ENCODE measurements around the gene ABLIM3. TPM values are rescaled to one million over a fixed set of nuclear protein-coding genes. Genes with fewer than 3 reads are reported as not detected.

Gene ABLIM3
- total RNA-seq, 2 experiments from 2014 or later, result not detected

- CTCF ChIA-PET, result no interaction called here
- DNase-seq, result no peak
Observed at GRCh38 chr5:149162401-149163084, 21.2 kb downstream of the ABLIM3 start.

DNA sequence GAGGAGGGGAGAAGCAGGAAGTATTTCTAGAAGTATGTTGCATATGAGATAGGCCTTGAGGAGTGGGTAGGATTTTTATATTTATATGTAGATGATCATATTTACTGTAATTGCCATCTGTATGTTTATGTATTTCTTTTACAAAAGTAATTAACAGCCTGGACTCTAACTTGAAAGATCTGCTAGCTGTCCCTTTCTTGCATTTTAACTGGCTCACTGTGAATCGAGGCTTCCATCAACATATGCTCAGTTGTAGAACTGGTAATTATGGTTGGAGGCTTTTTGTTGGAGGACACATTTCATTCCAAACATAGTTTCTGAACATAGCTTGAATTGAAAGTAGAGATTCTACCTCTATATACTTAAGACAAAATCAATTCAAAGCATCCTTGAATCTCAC lies 23.4 kb downstream of the ABLIM3 start:
- intact Hi-C loops (cut with micrococcal nuclease), result no loop called here
- Mint-ChIP-seq H3K27ac (no peak overlapping the region), H3K9me3 (no peaks in the 10 kb centered on the region), H3K27me3 (ENCODE audit: low read depth) (no peaks in the 10 kb centered on the region), H3K36me3 (ENCODE audit: low read depth) (no peaks in the 10 kb centered on the region), H3K4me1 (ENCODE audit: low read depth) (no peaks in the 10 kb centered on the region), H3K4me3 (no peak overlapping the region)
- DNase-seq, result no peak
- CTCF ChIA-PET, result interaction anchor here (2.5 kb wide), 1 partner anchor 22 kb away, joined by 7 read pairs; no protein-coding TSS in a partner anchor

More at GRCh38 chr5:149162401-149163084, 21.2 kb downstream of the ABLIM3 start:
- no peak overlapping the region for H3K4me3 Mint-ChIP-seq
- H3K4me1 Mint-ChIP-seq (ENCODE audit: low read depth), result no peaks in the 10 kb centered on the region
- no peak overlapping the region for H3K27ac Mint-ChIP-seq
- intact Hi-C loops (cut with micrococcal nuclease), result no loop called here
- no peaks in the 10 kb centered on the region for H3K36me3 Mint-ChIP-seq (ENCODE audit: low read depth)
- no peaks in the 10 kb centered on the region for H3K9me3 Mint-ChIP-seq
- no peaks in the 10 kb centered on the region for H3K27me3 Mint-ChIP-seq (ENCODE audit: low read depth)

- intact Hi-C loops (cut with micrococcal nuclease), result no loop called here
- CTCF ChIA-PET, result interaction anchor here (1.3 to 2.5 kb wide), 2 partner anchors 23 to 25 kb away, joined by 3 to 7 read pairs; partner anchors contain the start of gene ABLIM3
- Mint-ChIP-seq H3K4me3 (no peak overlapping the region), H3K9me3 (no peaks in the 10 kb centered on the region), H3K27ac (no peak overlapping the region), H3K27me3 (ENCODE audit: low read depth) (peaks cover 3% of the 10 kb centered on the region), H3K36me3 (ENCODE audit: low read depth) (no peaks in the 10 kb centered on the region), H3K4me1 (ENCODE audit: low read depth) (no peaks in the 10 kb centered on the region)
- no peak for DNase-seq
Observed at GRCh38 chr5:149166128-149166527, 24.8 kb downstream of the ABLIM3 start.

- Mint-ChIP-seq H3K4me1 (ENCODE audit: low read depth) (no peaks in the 10 kb centered on the region), H3K27me3 (ENCODE audit: low read depth) (peaks cover 3% of the 10 kb centered on the region), H3K4me3 (no peak overlapping the region), H3K27ac (no peak overlapping the region), H3K9me3 (no peaks in the 10 kb centered on the region), H3K36me3 (ENCODE audit: low read depth) (no peaks in the 10 kb centered on the region)
- CTCF ChIA-PET, result interaction anchor here (1.3 to 2.5 kb wide), 2 partner anchors 24 to 25 kb away, joined by 3 to 7 read pairs; partner anchors contain the start of gene ABLIM3
- no peak for DNase-seq
- intact Hi-C loops (cut with micrococcal nuclease), result no loop called here
Observed at GRCh38 chr5:149166591-149167100, 25.4 kb downstream of the ABLIM3 start.

DNA sequence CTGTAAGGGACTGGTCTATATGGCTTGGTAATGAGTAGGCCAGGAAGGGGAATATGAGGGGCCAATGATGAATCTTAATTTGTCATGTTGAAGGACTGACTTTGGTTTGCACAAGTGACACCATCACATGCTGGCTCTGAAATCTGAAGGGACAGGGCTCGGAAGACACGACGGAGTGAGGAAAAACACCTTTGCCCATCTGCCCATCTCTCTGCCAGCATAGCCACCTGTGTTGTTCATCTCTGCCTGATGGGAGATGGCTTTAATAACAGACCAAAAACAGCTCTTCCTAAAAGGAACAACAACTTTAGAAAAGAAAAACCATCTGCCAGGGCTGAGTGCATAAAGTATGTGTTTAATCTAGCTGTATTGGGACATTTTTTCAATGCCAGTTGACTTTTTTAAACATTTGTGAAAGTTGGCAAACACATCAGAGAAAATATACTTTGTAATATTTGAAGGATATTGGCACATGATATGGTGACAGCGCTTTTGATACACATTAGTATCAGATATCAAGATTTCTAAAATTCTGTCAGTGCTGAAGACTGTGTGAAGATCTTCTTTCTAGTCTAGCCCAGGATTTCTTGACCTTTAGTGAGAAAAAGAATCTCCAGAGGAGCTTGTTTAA lies 27.1 kb downstream of the ABLIM3 start:
- Mint-ChIP-seq H3K9me3 (no peaks in the 10 kb centered on the region), H3K27me3 (ENCODE audit: low read depth) (peaks cover 3% of the 10 kb centered on the region), H3K27ac (no peak overlapping the region), H3K4me1 (ENCODE audit: low read depth) (no peaks in the 10 kb centered on the region), H3K4me3 (no peak overlapping the region), H3K36me3 (ENCODE audit: low read depth) (no peaks in the 10 kb centered on the region)
- DNase-seq, result no peak
- CTCF ChIA-PET, result no interaction called here
- intact Hi-C loops (cut with micrococcal nuclease), result no loop called here

GRCh38 chr5:149170299-149170698 lies 29.0 kb downstream of the ABLIM3 start:
- no peaks in the 10 kb centered on the region for H3K9me3 Mint-ChIP-seq
- H3K36me3 Mint-ChIP-seq (ENCODE audit: low read depth), result no peaks in the 10 kb centered on the region
- no peak for DNase-seq
- CTCF ChIA-PET, result interaction anchor here (0.7 kb wide), 1 partner anchor 55 kb away, joined by 3 read pairs; no protein-coding TSS in a partner anchor
- H3K4me3 Mint-ChIP-seq, result no peak overlapping the region
- H3K27ac Mint-ChIP-seq, result no peak overlapping the region
- intact Hi-C loops (cut with micrococcal nuclease), result no loop called here
- no peaks in the 10 kb centered on the region for H3K4me1 Mint-ChIP-seq (ENCODE audit: low read depth)
- H3K27me3 Mint-ChIP-seq (ENCODE audit: low read depth), result peaks cover 3% of the 10 kb centered on the region

- no peak for DNase-seq
- Mint-ChIP-seq H3K4me3 (no peak overlapping the region), H3K4me1 (ENCODE audit: low read depth) (no peaks in the 10 kb centered on the region), H3K36me3 (ENCODE audit: low read depth) (no peaks in the 10 kb centered on the region), H3K9me3 (no peaks in the 10 kb centered on the region), H3K27ac (no peak overlapping the region), H3K27me3 (ENCODE audit: low read depth) (peaks cover 3% of the 10 kb centered on the region)
- CTCF ChIA-PET, result no interaction called here
- intact Hi-C loops (cut with micrococcal nuclease), result no loop called here
Observed at GRCh38 chr5:149172261-149172660, 31.0 kb downstream of the ABLIM3 start.

DNA sequence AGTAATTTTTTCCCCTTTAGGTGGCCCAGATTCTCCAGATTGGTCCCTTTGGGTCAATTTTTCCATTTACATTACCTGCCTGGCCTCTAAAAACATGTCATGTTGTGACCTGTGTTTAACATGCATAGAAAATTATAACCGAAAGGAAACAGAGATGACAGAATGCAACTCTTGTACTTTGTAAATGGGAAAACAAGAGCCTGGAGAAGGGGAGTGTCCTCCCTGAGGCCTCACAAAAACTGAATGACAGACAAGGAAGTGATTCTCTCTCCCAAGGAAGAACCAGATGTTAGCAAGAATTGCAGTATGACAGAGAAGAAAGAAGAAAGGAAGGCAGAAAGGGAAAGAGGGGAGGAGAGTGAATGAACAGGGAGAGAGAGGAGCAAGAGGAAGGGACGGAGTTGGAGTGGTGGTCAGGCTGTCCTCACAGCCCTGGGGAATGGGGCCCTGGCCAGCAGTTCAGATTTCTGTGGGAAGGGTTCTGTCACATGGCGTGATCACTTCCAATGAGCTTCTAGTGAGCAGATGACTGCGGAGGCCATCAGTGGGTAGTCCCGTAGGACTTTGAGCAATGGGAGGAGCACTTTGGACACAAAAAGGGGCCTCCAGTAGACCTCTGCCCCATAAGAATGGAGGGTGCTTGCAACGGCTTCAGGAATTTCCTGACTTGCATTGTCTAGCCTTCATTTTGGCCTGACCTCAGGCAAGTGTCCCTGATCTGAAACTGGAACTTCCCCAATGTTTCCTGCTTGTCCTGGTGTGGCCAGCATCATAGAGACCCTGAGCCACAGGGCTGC lies 31.6 kb downstream of the ABLIM3 start:
- Mint-ChIP-seq H3K4me3 (no peak overlapping the region), H3K36me3 (ENCODE audit: low read depth) (no peaks in the 10 kb centered on the region), H3K9me3 (no peaks in the 10 kb centered on the region), H3K4me1 (ENCODE audit: low read depth) (no peaks in the 10 kb centered on the region), H3K27ac (no peak overlapping the region), H3K27me3 (ENCODE audit: low read depth) (peaks cover 3% of the 10 kb centered on the region)
- CTCF ChIA-PET, result interaction anchor here (1.1 kb wide), 1 partner anchor 32 kb away, joined by 3 read pairs; the partner anchor contains the start of gene ABLIM3
- no peak for DNase-seq
- intact Hi-C loops (cut with micrococcal nuclease), result no loop called here

DNA sequence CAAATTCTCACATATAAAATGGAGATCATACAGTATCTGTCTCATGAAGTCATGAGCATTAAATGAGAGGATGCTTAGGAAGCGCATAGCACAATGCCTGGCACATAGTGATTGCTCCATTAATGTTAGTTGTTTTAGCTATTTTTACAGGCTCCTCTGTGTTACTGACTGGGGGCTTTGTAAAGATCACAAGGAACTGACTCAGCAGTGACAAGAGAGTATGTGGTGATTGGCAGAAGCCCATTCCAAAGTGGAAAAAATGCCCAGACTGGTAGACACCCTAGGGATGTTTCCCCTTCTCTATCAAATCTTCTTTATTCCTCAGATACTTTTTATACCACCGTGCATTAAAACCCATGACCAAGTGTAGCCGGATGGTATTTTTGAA lies 33.5 kb downstream of the ABLIM3 start:
- peaks cover 3% of the 10 kb centered on the region for H3K27me3 Mint-ChIP-seq (ENCODE audit: low read depth)
- H3K27ac Mint-ChIP-seq, result no peak overlapping the region
- no peaks in the 10 kb centered on the region for H3K4me1 Mint-ChIP-seq (ENCODE audit: low read depth)
- CTCF ChIA-PET, result no interaction called here
- intact Hi-C loops (cut with micrococcal nuclease), result no loop called here
- H3K36me3 Mint-ChIP-seq (ENCODE audit: low read depth), result no peaks in the 10 kb centered on the region
- no peak overlapping the region for H3K4me3 Mint-ChIP-seq
- no peaks in the 10 kb centered on the region for H3K9me3 Mint-ChIP-seq
- DNase-seq, result no peak

GRCh38 chr5:149175346-149176105 lies 34.2 kb downstream of the ABLIM3 start:
- H3K9me3 Mint-ChIP-seq, result no peaks in the 10 kb centered on the region
- H3K36me3 Mint-ChIP-seq (ENCODE audit: low read depth), result no peaks in the 10 kb centered on the region
- DNase-seq, result no peak
- H3K27ac Mint-ChIP-seq, result no peak overlapping the region
- H3K27me3 Mint-ChIP-seq (ENCODE audit: low read depth), result no peaks in the 10 kb centered on the region
- H3K4me3 Mint-ChIP-seq, result no peak overlapping the region
- CTCF ChIA-PET, result no interaction called here
- H3K4me1 Mint-ChIP-seq (ENCODE audit: low read depth), result no peaks in the 10 kb centered on the region
- intact Hi-C loops (cut with micrococcal nuclease), result no loop called here

GRCh38 chr5:149177339-149177843 lies 36.1 kb downstream of the ABLIM3 start:
- Mint-ChIP-seq H3K9me3 (no peaks in the 10 kb centered on the region), H3K36me3 (ENCODE audit: low read depth) (no peaks in the 10 kb centered on the region), H3K4me3 (no peak overlapping the region), H3K4me1 (ENCODE audit: low read depth) (no peaks in the 10 kb centered on the region), H3K27me3 (ENCODE audit: low read depth) (peaks cover 3% of the 10 kb centered on the region), H3K27ac (no peak overlapping the region)
- CTCF ChIA-PET, result no interaction called here
- DNase-seq, result no peak
- intact Hi-C loops (cut with micrococcal nuclease), result no loop called here

Measured in activated naive CD4-positive, alpha-beta T cell treated with anti-CD3 and anti-CD28 coated beads for 36 hours (primary cell).